HG03175 (cell line): ENCODE measurements around the gene F7.
"Not testable (repeated sequence)": the region's sequence is repeated elsewhere in the genome, so short reads cannot be mapped to it uniquely, and the experiment has no call there.

Source experiments
- ATAC-seq: cut with Tn5 transposase; IDR thresholded peaks from one replicate; pipeline ENCODE4 v1.9.1; 2021; ENCODE audit warnings: mild to moderate bottlenecking, moderate library complexity; ENCODE audit not compliant: unreplicated experiment

Gene F7

DNA sequence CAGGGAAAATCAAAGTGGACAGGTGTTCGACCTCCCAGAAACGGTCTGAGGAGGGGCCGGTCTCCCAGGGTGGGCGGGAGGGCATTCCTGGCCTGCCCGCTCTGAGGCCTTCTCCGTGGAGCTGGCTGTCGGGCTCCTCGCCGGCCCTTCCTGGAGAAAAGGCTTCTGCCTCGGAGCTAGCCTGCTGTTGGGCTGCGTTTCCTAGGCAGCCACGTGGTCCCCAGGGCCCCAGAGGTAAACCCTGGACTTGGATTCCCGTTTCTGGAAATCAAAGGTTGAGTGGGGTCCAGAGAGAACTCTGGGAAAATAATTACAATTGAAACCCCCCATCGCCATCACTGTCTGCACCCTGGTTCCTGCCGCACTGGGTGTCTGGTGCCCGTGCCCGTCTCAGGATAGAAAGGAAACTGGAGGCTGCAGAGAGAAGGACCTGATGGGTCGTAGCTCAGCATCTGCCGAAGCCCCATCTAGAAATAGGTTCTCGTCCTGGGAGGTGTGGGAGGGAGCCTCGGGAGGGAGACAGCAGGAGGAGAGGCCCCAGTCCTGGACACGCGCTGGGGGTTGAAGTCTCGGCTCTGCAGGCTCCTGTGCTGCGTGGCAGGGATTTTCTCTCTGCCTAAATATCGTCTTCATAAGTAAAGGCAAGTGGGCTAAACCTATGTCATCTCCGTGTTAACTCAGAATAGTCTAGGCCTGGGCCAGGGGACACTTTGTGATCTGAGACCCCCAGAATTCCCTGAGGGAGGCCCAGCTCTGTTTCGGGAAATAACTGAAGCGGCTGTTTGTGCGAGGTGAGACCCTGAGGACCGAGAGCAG is 45.2 kb downstream of the F7 start:
- ATAC-seq, result no peak

- ATAC-seq, result no peak
Observed at GRCh38 chr13:113151745-113152690, 46.4 kb downstream of the F7 start.

GRCh38 chr13:113152691-113152983 is 47.0 kb downstream of the F7 start:
- ATAC-seq, result no peak

GRCh38 chr13:113152984-113153809 is 47.6 kb downstream of the F7 start:
- ATAC-seq, result peak; percentile 39

GRCh38 chr13:113153810-113154748 is 48.5 kb downstream of the F7 start:
- peak; percentile 64 for ATAC-seq

GRCh38 chr13:113155201-113155600 is 49.6 kb downstream of the F7 start:
- no peak for ATAC-seq

DNA sequence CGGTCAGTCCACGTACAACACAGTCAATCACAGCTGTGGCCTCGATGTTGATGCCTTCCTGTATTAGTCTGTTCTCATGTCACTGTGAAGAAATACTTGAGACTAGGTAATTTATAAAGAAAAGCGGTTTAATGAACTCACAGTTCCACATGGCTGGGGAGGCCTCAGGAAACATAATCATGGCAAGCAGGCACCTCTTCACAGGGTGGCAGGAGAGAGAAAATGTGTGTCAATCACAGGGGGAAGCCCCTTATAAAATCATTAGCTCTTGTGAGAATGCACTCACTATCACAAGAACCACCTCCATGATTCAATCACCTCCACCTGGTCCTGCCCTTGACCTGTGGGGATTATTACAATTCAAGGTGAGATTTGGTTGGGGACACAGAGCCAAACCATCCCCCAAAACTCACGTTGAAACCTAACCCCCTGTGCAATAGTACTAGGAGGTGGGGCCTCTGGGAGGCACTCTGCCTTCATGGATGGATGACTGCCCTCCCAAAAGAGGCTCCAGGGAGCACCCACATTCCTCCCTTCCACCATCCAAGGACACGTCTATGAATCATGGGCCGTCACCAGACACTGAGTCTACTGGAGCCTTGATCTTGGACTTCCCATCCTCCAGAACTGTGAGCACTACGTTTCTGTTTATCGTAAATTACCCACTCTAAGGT is 50.5 kb downstream of the F7 start:
- no peak for ATAC-seq

DNA sequence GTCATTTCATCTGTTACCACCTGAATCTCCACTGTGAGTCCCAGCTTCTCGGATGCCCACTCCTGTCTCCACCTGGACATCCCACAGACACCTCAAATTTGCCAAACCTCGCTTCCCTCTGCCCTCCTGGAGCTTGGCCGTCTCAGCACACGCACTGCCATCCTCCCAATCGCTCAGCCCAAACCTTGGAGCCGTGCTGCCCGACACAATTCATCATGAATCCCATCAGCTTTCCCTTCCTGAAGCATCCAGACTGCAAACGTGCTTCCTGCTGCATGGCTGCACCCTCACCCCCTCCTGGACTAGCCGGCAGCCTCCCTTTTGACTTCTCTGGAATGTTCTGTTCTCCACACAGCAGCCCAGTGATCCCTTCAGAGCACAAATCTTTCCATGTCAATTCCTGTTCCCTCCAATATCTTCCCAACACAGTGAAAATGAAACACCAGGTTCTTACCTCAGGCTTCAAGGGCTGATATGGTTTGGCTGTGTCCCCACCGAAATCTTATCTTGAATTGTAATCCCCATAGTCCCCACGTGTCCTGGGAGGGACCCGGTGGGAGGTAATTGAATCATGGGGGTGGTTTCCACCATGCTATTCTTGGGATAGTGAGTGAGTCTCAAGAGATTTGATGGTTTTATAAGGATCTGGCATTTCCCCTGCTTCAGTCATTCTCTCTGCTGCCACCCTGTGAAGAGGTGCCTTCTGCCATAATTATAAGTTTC is 51.8 kb downstream of the F7 start:
- ATAC-seq, result no peak

DNA sequence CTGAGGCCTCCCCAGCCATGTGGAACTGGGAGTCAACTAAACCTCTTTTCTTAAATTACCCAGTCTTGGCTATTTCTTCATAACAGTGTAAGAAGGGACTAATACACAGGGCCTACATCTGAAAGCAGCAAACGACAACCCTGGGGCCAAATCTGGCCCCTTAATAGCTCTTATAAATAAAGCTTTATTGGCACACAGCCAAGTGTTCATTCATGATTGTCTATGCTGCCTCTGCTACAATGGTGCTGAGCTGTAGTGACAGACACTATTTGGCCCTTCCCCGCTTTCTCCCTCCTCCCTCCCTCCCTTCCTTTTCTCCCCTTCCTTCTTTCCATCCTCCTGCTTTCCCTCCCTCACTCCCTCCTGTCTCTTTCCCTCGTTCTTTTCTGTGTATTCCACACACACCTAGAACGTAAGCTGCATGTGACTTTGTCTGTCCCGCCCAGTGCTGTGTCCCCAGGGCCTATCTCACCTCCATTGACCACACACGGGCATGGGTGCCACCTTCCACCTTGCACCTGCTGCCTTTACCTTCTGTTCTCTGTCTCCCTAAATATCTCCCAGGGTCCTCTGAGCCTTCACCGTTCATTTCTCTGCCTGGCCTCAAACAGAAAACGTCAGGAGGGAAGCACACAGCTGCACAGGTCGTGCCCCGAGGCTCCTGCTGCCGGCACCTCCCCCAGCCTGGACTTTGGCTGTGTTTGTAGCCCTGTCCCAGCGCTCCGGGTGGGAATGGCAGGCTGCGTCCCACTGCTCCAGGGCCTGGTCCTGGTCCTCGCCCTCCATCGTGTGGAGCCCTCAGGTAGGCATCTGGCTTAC is 52.5 kb downstream of the F7 start, which contains the start of gene PROZ:
Gene PROZ (plus strand): TSS at position 720 of the 819 bp plus-strand sequence. CDS start 13 bp downstream, at position 733.
- ATAC-seq, result no peak

- no peak for ATAC-seq
Observed at GRCh38 chr13:113158946-113159345, 53.4 kb downstream of the F7 start.

DNA sequence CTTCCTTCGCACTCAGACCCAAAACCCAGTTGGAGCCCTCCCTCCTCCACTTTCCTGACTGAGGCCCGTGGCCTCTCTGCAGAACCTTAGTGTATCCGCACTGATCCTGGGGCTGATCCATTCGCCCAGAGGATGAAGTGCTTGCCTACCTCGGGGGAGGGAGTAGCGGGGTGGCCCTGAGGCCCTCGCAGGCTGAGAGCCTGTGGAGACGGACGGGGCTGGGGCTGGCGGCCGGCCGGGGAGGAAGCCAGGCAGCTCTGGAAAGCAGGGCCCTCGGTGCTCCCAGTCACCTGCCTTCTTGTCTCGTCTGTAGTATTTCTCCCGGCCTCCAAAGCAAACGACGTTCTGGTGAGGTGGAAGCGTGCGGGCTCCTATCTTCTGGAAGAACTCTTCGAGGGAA is 54.1 kb downstream of the F7 start:
- no peak for ATAC-seq

DNA sequence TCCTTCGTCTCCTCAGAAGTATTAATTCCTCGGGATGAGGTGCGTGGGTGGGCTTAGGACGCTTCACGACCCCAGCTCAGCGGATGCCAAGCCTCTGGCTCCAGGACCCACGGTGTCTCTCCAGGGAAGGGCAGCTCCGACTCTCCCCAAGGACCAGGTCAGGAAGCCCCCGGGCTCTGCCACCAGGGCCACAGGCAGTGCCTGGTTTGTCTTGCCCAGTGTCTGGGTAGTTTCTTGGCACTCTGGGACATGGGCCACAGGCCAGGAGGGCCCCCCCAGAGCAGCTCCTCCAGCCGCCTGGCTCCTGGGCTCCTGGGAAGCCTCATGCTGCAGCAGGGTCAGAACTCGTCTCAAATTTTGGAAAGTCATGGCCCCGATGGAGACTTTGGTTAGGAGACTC is 55.4 kb downstream of the F7 start:
- no peak for ATAC-seq

- no peak for ATAC-seq
Observed at GRCh38 chr13:113161433-113161832, 55.8 kb downstream of the F7 start.

- ATAC-seq, result not testable (repeated sequence)
Observed at GRCh38 chr13:113161975-113162374, 56.4 kb downstream of the F7 start.

GRCh38 chr13:113162783-113163685 is 57.4 kb downstream of the F7 start:
- ATAC-seq, result no peak

GRCh38 chr13:113164492-113164891 is 58.9 kb downstream of the F7 start:
- ATAC-seq, result no peak

DNA sequence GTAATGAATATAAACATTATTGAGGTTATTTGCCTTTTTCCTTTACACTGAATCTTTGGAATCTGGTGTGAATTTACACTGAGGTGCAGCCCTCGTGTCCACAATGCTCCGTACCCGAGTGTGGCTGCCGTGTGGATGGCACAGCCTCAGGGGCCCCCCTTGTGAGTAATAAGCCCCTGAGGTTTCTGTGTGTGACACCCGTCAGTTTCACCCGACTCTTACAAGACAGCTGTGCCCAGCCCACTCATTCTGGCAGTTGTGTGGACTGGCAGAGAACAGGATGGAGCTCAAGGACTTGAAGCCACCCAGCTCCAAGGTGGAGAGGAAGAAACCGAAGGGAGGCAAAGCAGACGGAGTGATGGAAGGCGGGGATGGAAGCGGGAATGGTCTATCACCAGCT is 60.7 kb downstream of the F7 start:
- ATAC-seq, result no peak
